WI38 (cell line): ENCODE results near the gene ZFP1.

Experiments
- H3K4me3 ChIP-seq: 2 replicates; pipeline ENCODE4 v1.5.1; 2011; ENCODE audit warnings: low read depth, mild to moderate bottlenecking, control low read depth, low read length
- CTCF ChIP-seq: IDR thresholded peaks from 2 replicates; pipeline ENCODE4 v1.5.1; 2012; ENCODE audit warnings: low read depth, mild to moderate bottlenecking, control low read depth, low read length

Gene ZFP1

GRCh38 chr16:75104836-75105235 lies 43.5 kb upstream of the ZFP1 start:
- H3K4me3 ChIP-seq, result no peak overlapping the region
- no peak for TF ChIP-seq CTCF

GRCh38 chr16:75105306-75106061 lies 42.8 kb upstream of the ZFP1 start:
- TF ChIP-seq CTCF, result no peak
- no peak overlapping the region for H3K4me3 ChIP-seq

GRCh38 chr16:75106351-75107274 lies 41.7 kb upstream of the ZFP1 start:
- no peak overlapping the region for H3K4me3 ChIP-seq
- TF ChIP-seq CTCF, result no peak

- TF ChIP-seq CTCF, result no peak
Measured at GRCh38 chr16:75107505-75107904, 40.8 kb upstream of the ZFP1 start.

GRCh38 chr16:75108792-75109731 lies 39.3 kb upstream of the ZFP1 start:
- TF ChIP-seq CTCF, result no peak
- no peak overlapping the region for H3K4me3 ChIP-seq

More at GRCh38 chr16:75107505-75107904, 40.8 kb upstream of the ZFP1 start:
- H3K4me3 ChIP-seq, result no peak overlapping the region

GRCh38 chr16:75109732-75110243 lies 38.5 kb upstream of the ZFP1 start:
- H3K4me3 ChIP-seq, result no peak overlapping the region
- TF ChIP-seq CTCF, result no peak
